AG04450 (cell line): Measurements from ENCODE around the gene MORN1. TPM values are rescaled to one million over a fixed set of nuclear protein-coding genes. Genes with fewer than 3 reads are reported as not detected.

Experiments used
- CTCF ChIA-PET: fragments of 300-600, 350-600 bp; formaldehyde crosslinking; extraction: SDS; loops from one replicate; lab custom pipeline; 2022; ENCODE audit warnings: antibody characterized with exemption, inconsistent platforms; lab: Charles Lee
- POLR2A ChIA-PET: fragments of 350-600 bp; formaldehyde crosslinking; extraction: SDS; loops from one replicate; lab custom pipeline; 2021; ENCODE audit warnings: antibody characterized with exemption, inconsistent platforms; lab: Yijun Ruan, JAX
- DNase-seq: peaks from one replicate; pipeline ENCODE4 v3.0.0-alpha.2; 2011; ENCODE audit warnings: low read depth, low spot score
- H3K27ac ChIP-seq: one replicate; pipeline ENCODE4 v1.5.1; 2012; ENCODE audit warnings: low read depth, low read length, control low read depth
- H3K27me3 ChIP-seq: one replicate; pipeline ENCODE4 v1.6.0; 2012; ENCODE audit warnings: low read length; ENCODE audit not compliant: control insufficient read depth, insufficient read depth
- H3K4me3 ChIP-seq: 2 replicates; pipeline ENCODE4 v1.5.1; 2011; ENCODE audit warnings: mild to moderate bottlenecking, low read depth, low read length, control low read depth
- H3K9me3 ChIP-seq: 2 replicates; pipeline ENCODE4 v1.5.1; 2012; ENCODE audit warnings: low read length; ENCODE audit not compliant: control insufficient read depth, insufficient read depth
- polyA plus RNA-seq: library from polyadenylated mRNA; depleted of rRNA; stranded (reverse); fragments of >200 nt; gene quantifications from 2 replicates; pipeline ENCODE4 v1.2.3, GENCODE V29; 2011
- TF ChIP-seq, protein P1 (sequence below): IDR thresholded peaks from 2 replicates; pipeline ENCODE4 v1.5.1; 2011; ENCODE audit warnings: low read depth, low read length, control low read depth, inconsistent platforms

The MORN1 gene
- polyA plus RNA-seq, 1 experiment: 3.6 TPM

DNA sequence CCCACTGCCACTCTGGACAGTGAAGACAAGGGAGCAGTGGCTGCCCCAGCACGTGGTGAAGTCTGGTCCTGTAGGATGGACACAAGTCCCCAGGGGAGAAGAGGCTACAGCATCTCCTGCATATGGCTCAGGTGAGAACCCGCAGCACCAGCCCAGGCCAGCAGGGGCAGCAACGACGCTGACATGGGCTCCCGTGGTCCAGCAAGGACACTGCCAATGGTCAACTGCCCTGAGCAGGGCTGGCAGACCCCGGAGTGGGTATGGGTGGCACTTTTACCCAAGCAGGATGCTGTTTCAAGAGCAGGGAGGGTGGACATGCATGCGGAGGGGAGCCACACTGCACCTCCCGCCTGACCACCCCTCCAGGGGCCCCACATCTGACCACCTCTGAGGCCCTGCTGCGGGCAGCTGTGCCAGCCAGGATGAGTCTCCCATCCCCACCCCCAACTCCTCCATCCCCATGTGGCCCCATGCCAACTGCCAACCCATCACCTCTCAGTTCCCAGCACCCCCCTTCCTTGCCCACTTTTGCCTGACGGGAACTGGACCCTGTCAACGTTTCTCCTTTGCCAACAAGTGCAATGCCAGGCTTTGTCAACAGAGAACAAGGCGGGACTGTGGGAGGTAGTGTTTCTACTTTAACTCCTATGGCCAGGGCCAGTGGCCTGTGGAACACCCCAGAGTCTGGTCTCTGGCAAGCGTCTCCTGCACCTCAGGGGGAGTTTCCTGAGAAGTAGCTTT is 8.6 kb downstream of the MORN1 start:
- Histone ChIP-seq H3K27ac (no peak overlapping the region), H3K4me3 (no peak overlapping the region), H3K9me3 (no peaks in the 10 kb centered on the region; the same call in 1 of the 2 replicates), H3K27me3 (no peaks in the 10 kb centered on the region)
- no peak for DNase-seq
- ChIA-PET POLR2A (interaction anchor here (0.5 to 2.8 kb wide), 3 partner anchors 83 to 188 kb away, joined by 3 to 24 read pairs (median 7); partner anchors contain the start of gene FAAP20), CTCF (interaction anchor here (0.6 to 8.6 kb wide), 33 partner anchors 7 to 372 kb away, joined by 3 to 255 read pairs (median 6); partner anchors contain the start of genes FAAP20, MORN1 and RER1)
- TF ChIP-seq, protein P1, sequence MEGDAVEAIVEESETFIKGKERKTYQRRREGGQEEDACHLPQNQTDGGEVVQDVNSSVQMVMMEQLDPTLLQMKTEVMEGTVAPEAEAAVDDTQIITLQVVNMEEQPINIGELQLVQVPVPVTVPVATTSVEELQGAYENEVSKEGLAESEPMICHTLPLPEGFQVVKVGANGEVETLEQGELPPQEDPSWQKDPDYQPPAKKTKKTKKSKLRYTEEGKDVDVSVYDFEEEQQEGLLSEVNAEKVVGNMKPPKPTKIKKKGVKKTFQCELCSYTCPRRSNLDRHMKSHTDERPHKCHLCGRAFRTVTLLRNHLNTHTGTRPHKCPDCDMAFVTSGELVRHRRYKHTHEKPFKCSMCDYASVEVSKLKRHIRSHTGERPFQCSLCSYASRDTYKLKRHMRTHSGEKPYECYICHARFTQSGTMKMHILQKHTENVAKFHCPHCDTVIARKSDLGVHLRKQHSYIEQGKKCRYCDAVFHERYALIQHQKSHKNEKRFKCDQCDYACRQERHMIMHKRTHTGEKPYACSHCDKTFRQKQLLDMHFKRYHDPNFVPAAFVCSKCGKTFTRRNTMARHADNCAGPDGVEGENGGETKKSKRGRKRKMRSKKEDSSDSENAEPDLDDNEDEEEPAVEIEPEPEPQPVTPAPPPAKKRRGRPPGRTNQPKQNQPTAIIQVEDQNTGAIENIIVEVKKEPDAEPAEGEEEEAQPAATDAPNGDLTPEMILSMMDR: peak; percentile 57

DNA sequence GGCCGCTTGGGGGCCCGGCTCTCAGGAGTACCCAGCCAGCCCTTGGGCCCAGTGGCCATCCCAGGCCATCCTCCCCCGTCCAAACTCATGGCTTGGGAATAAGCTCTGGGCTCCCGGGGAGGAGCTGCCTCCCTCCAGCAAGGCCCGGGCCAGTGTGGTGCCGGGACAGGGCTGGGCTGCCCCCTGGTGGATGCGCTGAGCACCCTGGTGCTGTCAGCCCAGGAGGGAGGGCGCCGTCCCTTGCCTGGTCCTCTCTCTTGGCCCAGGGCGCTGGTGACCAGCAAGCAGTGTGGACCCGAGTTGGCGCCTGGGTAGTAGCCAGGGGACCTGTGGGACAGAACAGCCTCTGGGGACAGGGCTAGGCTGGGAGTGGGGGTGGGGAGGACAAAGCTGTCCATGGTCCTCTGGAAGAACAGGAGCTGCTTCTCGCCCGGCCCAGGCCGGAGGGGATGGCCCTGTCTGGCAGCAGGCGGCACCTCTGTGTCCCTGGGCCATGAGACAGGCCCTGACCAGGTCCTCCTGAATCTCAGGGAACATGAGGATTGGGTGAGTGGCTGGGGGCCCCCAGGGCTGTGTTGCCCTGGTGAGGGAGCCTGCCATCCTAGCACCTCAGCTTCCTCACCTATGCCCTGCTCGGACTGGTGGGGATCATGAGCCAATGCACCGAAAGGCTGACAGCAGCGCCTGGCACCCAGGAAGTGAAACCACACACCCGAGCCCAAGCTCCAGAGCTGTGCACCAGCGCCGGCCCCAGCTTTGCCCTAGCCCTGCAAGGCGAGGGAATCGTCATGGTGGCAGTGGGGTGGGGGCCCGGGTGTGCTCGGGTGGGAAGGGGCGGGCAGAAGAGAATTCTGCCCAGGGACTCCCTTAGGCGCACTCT is 9.4 kb downstream of the MORN1 start:
- Histone ChIP-seq H3K27ac (no peak overlapping the region), H3K4me3 (no peak overlapping the region), H3K9me3 (no peaks in the 10 kb centered on the region; the same call in 1 of the 2 replicates), H3K27me3 (no peaks in the 10 kb centered on the region)
- TF ChIP-seq, protein P1: peak; percentile 95
- DNase-seq: peak; percentile 56
- CTCF ChIA-PET: interaction anchor here (0.6 to 8.6 kb wide), 43 partner anchors 8 to 371 kb away, joined by 3 to 255 read pairs (median 5); partner anchors contain the start of genes FAAP20, MORN1 and RER1
- POLR2A ChIA-PET: interaction anchor here (0.5 to 2.8 kb wide), 7 partner anchors 9 to 187 kb away, joined by 3 to 24 read pairs (median 5); partner anchors contain the start of genes FAAP20, MORN1 and RER1

DNA sequence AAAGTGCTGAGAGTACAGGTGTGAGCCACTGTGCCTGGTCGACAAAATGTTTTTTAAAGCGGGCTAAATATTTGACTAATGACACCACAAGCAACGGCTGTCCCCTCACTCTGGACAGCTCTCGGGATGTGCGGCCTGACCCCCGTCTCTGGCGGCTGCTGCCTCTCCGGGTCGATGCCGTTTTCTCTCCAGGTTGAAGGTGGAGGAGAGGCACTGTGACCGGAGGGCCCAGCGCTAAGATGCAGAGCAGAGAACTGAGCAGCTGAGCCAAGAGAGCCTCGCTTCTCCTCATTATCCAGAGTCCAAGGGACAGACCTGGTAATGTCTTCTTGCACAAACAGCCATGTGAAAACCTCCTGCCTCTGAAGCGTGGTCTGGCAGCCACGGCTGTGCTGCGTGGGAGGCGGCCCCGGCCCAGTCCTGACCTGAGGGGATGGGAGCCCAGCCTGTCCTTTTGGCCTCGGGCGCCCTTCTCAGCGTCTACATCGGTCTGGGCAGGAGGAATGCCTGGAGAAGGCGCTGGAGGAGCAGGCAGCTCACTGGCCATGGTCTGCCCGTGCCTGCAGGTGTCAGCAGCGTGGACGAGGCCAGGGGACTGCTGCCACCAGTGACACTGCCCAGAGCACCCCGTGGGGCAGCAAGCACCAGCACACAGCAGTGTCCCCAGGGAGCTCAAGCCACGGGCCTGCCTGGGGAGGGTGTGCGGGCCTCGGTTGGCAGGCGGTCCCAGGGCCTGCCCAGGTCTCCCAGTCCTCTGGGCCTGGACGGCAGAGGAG is 10.3 kb downstream of the MORN1 start:
- Histone ChIP-seq H3K4me3 (no peak overlapping the region), H3K27ac (no peak overlapping the region), H3K27me3 (no peaks in the 10 kb centered on the region), H3K9me3 (no peaks in the 10 kb centered on the region; the same call in 1 of the 2 replicates)
- TF ChIP-seq, protein P1: no peak
- ChIA-PET CTCF (interaction anchor here (0.6 to 8.6 kb wide), 29 partner anchors 9 to 272 kb away, joined by 3 to 255 read pairs (median 5); partner anchors contain the start of genes FAAP20, MORN1 and RER1), POLR2A (interaction anchor here (0.8 to 2.8 kb wide), 6 partner anchors 10 to 186 kb away, joined by 3 to 24 read pairs (median 6); partner anchors contain the start of genes FAAP20, MORN1 and RER1)
- DNase-seq: no peak

DNA sequence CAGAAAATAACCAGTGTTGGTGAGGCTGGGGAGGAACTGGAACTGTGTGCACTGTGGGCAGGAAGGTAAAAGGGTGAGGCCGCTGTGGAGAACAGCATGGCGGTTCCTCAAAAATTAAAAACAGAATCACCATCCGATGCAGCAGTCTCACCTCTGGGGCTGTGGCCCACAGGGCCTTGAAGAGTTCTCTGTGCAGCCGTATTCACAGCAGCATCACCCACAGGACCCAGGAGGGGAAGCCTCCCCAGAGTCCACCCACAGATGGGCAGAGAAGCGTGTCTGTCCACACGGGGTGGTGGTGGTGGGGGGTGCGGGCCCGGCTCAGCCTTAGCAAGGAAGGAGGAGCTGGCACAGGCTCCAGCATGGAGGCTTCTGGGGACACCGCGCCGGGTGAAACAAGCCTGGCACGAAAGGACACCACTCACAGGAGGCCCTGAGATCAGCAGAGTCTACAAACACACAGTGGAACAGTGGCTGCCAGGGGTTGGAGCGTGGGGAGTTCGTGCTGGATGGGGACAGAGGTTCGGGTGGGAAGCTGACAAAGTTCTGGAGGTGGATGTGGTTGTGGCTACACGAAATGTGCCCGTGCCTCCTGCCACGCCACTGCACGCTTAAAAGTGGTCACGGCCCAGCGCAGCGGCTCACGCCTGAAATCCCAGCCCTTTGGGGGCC is 11.5 kb downstream of the MORN1 start:
- Histone ChIP-seq H3K27me3 (no peaks in the 10 kb centered on the region), H3K9me3 (no peaks in the 10 kb centered on the region; the same call in 1 of the 2 replicates), H3K4me3 (no peak overlapping the region), H3K27ac (peak overlapping the region; percentile 2)
- TF ChIP-seq, protein P1: no peak
- ChIA-PET POLR2A (interaction anchor here (2.8 kb wide), 1 partner anchor 185 kb away, joined by 24 read pairs; the partner anchor contains the start of gene FAAP20), CTCF (interaction anchor here (2.9 to 8.6 kb wide), 2 partner anchors 180 to 186 kb away, joined by 50 to 255 read pairs; partner anchors contain the start of gene FAAP20)
- no peak for DNase-seq
